HS-27A (cell line): ENCODE results near the gene KCNIP3.

Experiments
- DNase-seq: peaks from one replicate; pipeline ENCODE4 v3.0.0-alpha.2; 2012; ENCODE audit warnings: low read depth, missing footprints

The KCNIP3 gene

GRCh38 chr2:95314598-95314963 is 17.4 kb downstream of the KCNIP3 start:
- no peak for DNase-seq

DNA sequence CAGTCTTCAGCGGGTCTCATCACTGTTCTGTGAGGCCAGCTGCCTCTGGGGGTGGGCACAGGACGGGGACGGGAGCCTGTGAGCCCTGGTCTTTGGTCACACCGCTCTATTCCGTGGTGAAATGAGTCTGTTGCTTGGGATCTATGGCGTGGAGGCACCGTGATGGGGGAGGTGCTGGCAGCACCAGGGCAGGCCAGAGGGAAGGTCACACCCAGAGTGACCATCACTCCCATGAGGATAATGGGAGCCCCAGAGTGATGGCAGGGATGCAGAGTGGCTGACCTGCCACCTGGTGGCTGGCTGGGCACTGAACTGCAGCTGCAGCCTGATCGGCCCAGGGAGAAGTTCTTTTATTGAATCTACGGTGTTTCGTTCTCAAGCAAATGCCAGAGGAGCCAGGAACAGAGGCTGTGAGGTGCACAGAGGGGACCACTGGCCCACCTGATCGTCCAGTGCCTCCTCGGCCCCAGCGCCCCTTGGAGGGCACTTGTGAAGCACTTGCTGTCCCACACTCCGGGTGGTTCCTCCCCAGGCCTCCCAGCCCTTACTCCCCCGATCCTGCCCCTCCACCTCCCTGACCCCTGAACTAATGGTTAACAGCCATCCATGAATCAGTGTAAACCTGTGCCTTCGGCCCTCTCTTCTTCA is 17.9 kb downstream of the KCNIP3 start:
- peak; percentile 61 for DNase-seq

- DNase-seq: peak; percentile 94
Measured at GRCh38 chr2:95315801-95316411, 18.8 kb downstream of the KCNIP3 start.

- peak; percentile 94 for DNase-seq
Measured at GRCh38 chr2:95316466-95317122, 19.4 kb downstream of the KCNIP3 start.

GRCh38 chr2:95317123-95317500 is 20.0 kb downstream of the KCNIP3 start:
- DNase-seq: no peak

DNA sequence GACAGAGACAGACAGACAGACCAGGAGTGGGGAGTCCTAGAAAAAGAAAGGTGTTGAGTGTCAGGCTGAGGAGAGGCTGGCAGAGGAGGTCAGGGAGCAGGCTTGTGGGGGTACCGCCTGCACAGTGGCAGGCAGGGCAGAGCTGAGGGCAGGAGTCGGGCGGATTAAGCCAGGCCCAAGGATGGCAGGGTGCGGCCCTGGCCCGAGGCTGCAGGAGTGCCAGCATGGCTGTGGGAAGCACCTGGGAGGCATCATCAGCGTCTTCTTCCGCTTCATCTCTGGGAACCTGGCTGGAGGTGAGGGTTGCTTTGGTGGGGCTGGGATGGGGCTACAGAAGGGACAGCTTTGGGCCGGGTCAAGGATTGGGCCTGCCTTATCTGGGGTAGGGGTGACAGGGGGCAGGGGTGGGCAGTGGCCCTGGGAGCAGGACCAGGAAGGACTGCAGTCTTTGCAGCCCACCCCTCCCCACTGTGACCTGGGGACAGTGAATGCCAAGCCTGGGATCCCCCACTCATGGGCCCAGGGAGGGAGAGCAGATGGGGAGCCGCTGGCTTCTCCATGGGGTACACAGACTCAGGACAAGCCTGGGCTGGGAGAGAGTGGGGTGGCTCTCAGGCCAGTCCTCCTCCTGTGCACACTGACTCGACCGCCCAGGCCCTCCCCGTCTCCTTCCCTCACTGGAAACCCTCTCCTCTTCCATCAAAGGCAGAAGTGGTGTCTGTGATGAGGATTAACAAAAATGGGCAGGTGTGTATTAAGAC is 20.7 kb downstream of the KCNIP3 start:
- DNase-seq: no peak

DNA sequence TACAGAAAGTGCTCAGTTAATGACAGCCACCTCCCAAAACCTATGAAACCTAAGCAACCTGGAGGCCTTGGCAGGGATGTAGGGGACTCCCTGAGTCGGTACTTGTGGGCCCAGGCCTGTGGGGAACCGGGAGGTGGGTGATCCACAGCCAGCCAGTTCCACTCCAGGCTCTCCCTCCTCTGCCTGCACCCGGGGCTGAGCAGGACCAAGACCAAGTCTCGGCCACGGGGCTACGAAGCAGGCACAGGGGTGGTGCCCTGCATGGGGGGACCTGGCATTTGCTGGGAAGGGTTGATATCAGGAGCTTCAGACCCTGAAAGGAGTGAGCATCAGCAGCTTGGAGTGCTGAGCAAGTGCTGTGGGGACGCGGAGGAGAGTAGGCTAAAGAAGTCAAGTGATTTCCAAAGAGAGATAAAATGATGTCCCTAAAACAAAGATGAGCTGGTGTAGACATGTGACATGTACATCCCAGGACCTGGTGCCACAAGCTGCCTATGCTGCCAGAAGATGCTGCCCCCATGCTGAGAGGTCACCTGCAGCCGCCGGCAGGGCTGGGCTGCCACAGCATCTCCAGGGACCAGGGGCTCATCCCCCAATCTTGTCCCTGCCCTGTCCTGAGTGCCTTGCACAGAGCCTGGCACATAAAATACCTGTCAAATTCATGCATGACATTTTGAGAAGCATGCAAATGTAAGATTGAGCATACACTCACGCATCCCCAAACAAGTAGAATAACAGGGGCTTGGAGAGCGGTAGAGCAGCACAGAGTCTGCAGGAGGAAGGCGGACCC is 21.5 kb downstream of the KCNIP3 start:
- DNase-seq: no peak

GRCh38 chr2:95319481-95320343 is 22.6 kb downstream of the KCNIP3 start:
- no peak for DNase-seq

- no peak for DNase-seq
Measured at GRCh38 chr2:95320344-95320712, 23.2 kb downstream of the KCNIP3 start.

DNA sequence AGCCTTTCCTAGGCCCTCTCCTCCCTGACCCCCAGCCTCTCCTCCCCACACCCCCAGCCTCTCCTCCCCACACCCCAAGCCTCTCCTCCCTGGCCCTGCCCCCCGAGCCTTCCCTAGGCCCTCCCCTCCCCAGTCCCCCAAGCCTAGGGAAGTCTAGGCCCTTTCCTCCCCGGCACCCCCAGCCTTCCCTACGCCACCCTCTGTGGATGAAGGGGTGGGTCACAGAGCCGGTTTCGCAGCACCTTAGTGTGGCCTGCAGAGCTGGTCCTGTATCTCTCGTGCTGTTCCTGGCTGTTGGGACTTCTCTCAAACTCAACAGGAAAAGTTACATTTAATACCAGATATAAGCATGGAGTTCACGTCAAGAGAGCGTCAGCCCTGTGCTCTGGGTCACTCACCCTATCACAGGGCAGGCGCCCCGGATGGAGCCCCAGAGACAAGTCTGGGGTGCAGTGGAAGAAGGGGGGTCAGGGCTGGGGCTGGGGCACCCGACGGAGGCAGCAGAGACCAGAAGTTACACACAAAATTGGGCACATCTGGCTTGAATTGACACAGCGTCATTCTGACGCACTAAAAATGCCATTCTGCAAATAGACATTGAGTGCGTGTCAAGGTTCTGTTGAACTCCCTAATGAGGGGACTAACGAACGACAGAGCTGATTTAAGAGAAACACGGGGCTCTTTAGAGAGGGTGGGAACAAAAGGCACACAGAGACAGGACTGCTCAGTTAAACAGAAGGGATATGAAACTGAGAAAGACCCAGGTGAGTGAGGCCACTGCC is 24.0 kb downstream of the KCNIP3 start:
- DNase-seq: no peak

- no peak for DNase-seq
Measured at GRCh38 chr2:95323347-95324155, 26.4 kb downstream of the KCNIP3 start.

DNA sequence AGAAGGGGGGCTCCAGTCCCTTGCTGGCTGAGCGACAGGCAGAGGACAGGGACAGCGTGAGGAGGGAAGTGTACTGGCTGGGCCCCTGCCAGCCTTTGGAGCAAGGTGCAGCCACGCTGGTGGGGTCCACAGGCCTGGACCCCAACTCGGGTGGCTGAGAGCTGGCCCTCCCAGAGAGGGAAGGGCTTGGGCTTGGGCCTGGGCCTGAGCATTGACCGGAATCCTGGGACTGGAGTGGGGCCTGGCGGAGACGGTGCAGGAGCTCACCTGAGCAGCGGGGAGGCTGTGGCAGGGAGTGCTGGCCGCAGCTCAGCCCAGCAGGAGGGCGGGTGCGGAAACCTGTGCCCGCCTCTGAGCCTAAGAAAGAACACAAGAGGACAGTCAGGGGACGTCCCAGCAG is 27.9 kb downstream of the KCNIP3 start:
- no peak for DNase-seq

DNA sequence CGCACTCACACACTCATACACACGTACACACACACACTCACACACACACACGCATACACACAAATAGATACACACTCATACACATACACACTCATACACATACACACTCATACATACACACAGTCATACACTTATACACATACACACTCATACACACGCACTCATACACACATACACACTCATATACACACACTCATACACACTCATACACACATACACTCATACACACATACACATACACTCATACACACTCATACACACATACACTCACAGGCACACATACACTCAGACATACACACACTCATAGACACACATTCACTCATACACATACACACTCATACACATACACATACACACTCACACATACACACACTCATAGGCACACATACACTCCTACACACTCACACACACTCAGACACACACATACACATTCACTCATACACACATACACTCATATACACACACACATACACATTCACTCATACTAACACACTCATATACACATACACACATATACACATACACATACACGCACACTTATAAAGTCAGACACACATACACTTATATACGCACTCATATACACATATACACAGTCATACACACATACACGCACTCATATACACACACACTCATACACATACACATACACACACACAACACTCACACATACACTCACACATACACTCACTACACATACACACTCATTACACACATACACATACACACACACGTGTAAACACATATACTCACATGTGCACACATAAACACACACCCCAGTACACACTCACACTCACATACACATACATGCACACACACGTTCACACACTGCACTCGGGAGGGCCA is 28.7 kb downstream of the KCNIP3 start:
- DNase-seq: no peak

DNA sequence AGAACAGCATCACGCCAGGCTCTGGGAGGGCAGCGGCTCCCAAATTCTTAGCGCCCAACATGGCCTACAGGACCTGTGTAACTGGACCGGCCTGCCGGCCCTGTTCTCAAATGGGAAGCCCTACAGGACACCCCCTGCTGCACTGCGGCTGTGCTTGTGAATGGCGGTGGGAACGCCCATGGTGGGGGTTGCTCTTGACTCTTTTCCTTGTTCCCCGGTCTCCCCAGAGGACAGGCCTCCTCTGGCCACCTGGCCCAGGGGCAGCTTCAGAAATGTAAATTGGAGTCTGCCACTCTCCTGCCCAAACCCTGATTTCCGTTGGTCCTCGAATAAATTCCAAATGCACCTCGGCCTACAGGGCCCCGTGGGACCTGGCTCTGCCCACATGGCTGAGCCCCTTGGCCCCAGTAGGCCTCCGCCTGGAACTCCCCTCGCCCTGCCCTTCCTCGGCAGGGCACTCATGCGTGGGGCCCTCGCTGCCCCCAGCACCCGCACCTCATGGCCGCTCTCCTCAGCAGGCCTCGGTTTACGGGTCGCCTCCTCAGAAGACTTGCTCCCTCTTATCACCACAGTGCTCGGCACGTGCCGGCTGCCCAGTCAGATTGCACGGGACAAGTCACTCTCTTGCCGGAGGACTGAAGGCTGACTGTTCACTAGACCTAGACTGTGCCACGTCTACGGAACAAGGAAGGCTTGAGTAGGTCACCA is 29.4 kb downstream of the KCNIP3 start:
- no peak for DNase-seq

- DNase-seq: no peak
Measured at GRCh38 chr2:95327861-95328260, 30.7 kb downstream of the KCNIP3 start.

- no peak for DNase-seq
Measured at GRCh38 chr2:95328358-95329125, 31.4 kb downstream of the KCNIP3 start.

DNA sequence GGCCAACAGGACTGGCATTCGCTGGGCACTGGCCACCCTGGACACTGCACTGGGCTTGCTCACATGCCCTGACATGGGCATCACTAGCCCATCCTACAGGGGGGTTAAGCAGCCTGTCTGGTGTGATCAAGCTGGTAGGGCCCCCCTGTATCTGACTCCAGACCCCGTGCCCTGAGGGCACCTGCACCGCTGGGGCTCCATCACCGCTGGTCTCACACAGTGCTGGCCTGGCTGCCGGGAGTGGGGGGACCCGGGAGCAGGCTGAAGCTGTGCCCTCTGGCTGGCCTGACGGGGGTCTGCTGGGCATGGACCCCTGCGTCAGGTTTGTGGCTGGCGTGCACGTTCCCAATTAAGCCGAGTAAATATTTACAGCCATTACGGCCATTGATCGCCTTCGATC is 32.3 kb downstream of the KCNIP3 start:
- no peak for DNase-seq
